Measurements from ENCODE around the gene RTEL1. TPM values are rescaled to one million over a fixed set of nuclear protein-coding genes. Genes with fewer than 3 reads are reported as not detected.
"Not testable (repeated sequence)": the region's sequence is repeated elsewhere in the genome, so short reads cannot be mapped to it uniquely, and the experiment has no call there.

RTEL1 gene
- total RNA-seq, 4 donors from 2014 or later, result 28.2 to 62.4 (median 46.7) TPM

- DNase-seq (ENCODE audit: low spot score in 2 of 2), result no peak
- peaks cover 0 to 45% (median 22%) of the 10 kb centered on the region in 4 donors for H3K4me1 ChIP-seq
- 42 to 56% methylated on average over 17 to 19 of the region's 31 CpGs for WGBS, 2 donors
These were observed 714 bp upstream of the RTEL1 start for GRCh38 chr20:63657260-63657936.

GRCh38 chr20:63658749-63659187 is 656 bp downstream of the RTEL1 start:
- 0 to 2% methylated on average over 24 to 25 of the region's 25 CpGs for WGBS, 2 donors
- no peaks in the 10 kb centered on the region for H3K27me3 ChIP-seq
- peak overlapping the region in 3 of 4 donors; percentile 82 to 91 (median 91) for H3K27ac ChIP-seq
- no peak for TF ChIP-seq POLR2A (IDR thresholded peaks at IDR 0.05)
- DNase-seq (ENCODE audit: low spot score in 2 of 2), result no peak
- H3K4me1 ChIP-seq, result peaks cover 0 to 36% (median 17%) of the 10 kb centered on the region in 4 donors
- peaks cover 0 to 32% (median 4%) of the 10 kb centered on the region in 3 donors for H3K36me3 ChIP-seq
- H3K9me3 ChIP-seq, result no peaks in the 10 kb centered on the region
- peak overlapping the region; percentile 56 to 75 (median 66) for H3K4me3 ChIP-seq

More at GRCh38 chr20:63657260-63657936, 714 bp upstream of the RTEL1 start:
- Histone ChIP-seq H3K36me3 (peaks cover 0 to 19% (median under 1%) of the 10 kb centered on the region in 3 donors), H3K4me3 (peak overlapping the region; percentile 56 to 75 (median 66)), H3K9me3 (no peaks in the 10 kb centered on the region), H3K27ac (peak overlapping the region; percentile 67 to 91 (median 86)), H3K27me3 (no peaks in the 10 kb centered on the region)
- TF ChIP-seq EP300 (IDR thresholded peaks at IDR 0.05) (no peak), POLR2A (IDR thresholded peaks at IDR 0.05) (no peak), CTCF (IDR thresholded peaks at IDR 0.05) (no peak)

GRCh38 chr20:63659370-63659769 is 1.3 kb downstream of the RTEL1 start:
- Histone ChIP-seq H3K36me3 (peaks cover 0 to 39% (median 4%) of the 10 kb centered on the region in 3 donors), H3K27ac (peak overlapping the region in 3 of 4 donors; percentile 82 to 91 (median 91)), H3K9me3 (no peaks in the 10 kb centered on the region), H3K27me3 (no peaks in the 10 kb centered on the region), H3K4me3 (peak overlapping the region; percentile 56 to 75 (median 66)), H3K4me1 (peaks cover 0 to 30% (median 16%) of the 10 kb centered on the region in 4 donors)
- TF ChIP-seq CTCF (IDR thresholded peaks at IDR 0.05) (no peak), EP300 (IDR thresholded peaks at IDR 0.05) (no peak)
- WGBS, 2 donors, result 59 to 61% methylated on average over 11 to 13 of the region's 13 CpGs
- no peak for DNase-seq (ENCODE audit: low spot score in 2 of 2)

GRCh38 chr20:63660174-63660573 is 2.1 kb downstream of the RTEL1 start:
- whole genome bisulfite sequencing, 2 donors, result 87 to 90% methylated on average over 10 of the region's 10 CpGs
- peaks cover 0 to 45% (median 4%) of the 10 kb centered on the region in 3 donors for H3K36me3 ChIP-seq
- H3K9me3 ChIP-seq; H3K27me3 ChIP-seq; H3K27ac ChIP-seq; DNase-seq (ENCODE audit: low spot score in 2 of 2); H3K4me3 ChIP-seq: not testable (repeated sequence)
- peaks cover 0 to 30% (median 16%) of the 10 kb centered on the region in 4 donors for H3K4me1 ChIP-seq

GRCh38 chr20:63660622-63661021 is 2.5 kb downstream of the RTEL1 start:
- DNase-seq (ENCODE audit: low spot score in 2 of 2), result no peak
- TF ChIP-seq POLR2A (IDR thresholded peaks at IDR 0.05), result no peak
- no peak for TF ChIP-seq CTCF (IDR thresholded peaks at IDR 0.05)
- TF ChIP-seq EP300 (IDR thresholded peaks at IDR 0.05), result no peak
- 81 to 86% methylated on average over 8 of the region's 8 CpGs for WGBS, 2 donors
- no peak overlapping the region for H3K4me3 ChIP-seq
- peaks cover 0 to 50% (median 4%) of the 10 kb centered on the region in 3 donors for H3K36me3 ChIP-seq
- peaks cover 0 to 30% (median 16%) of the 10 kb centered on the region in 4 donors for H3K4me1 ChIP-seq
- no peaks in the 10 kb centered on the region for H3K27me3 ChIP-seq
- H3K9me3 ChIP-seq, result no peaks in the 10 kb centered on the region
- no peak overlapping the region for H3K27ac ChIP-seq

GRCh38 chr20:63661108-63661507 is 3.0 kb downstream of the RTEL1 start:
- no peak for DNase-seq (ENCODE audit: low spot score in 2 of 2)
- Histone ChIP-seq H3K4me1 (peaks cover 0 to 30% (median 16%) of the 10 kb centered on the region in 4 donors), H3K36me3 (peaks cover 0 to 55% (median 4%) of the 10 kb centered on the region in 3 donors), H3K4me3 (no peak overlapping the region), H3K27me3 (no peaks in the 10 kb centered on the region), H3K9me3 (no peaks in the 10 kb centered on the region), H3K27ac (no peak overlapping the region)
- 94 to 98% methylated on average over 20 to 21 of the region's 22 CpGs for WGBS, 2 donors
- TF ChIP-seq EP300 (IDR thresholded peaks at IDR 0.05), result no peak
- TF ChIP-seq POLR2A (IDR thresholded peaks at IDR 0.05), result no peak
- no peak for TF ChIP-seq CTCF (IDR thresholded peaks at IDR 0.05)

Measured in tibial nerve (tissue), 4 donors.